SK-N-SH (cell line): ENCODE results near the gene LNX2. TPM values are rescaled to one million over a fixed set of nuclear protein-coding genes. Genes with fewer than 3 reads are reported as not detected.

ENCODE experiments used
- CTCF ChIA-PET: fragments of 300-600, 350-600 bp; formaldehyde crosslinking; extraction: SDS; loops from one replicate; lab custom pipeline; 2021; lab: Yijun Ruan, JAX
- POLR2A ChIA-PET: fragments of 350-600 bp; sonication (Branson Sonifier 250); formaldehyde crosslinking; extraction: SDS; loops from one replicate; lab custom pipeline; 2020; ENCODE audit warnings: antibody characterized with exemption, inconsistent platforms; lab: Yijun Ruan, JAX
- DNase-seq: peaks from one replicate; pipeline ENCODE4 v3.0.0; 2012
- H2AFZ ChIP-seq: fragments of 200-600 bp; sonication (generic); 2 replicates; pipeline ENCODE4 v1.8.1; 2016; ENCODE audit warnings: antibody characterized with exemption, mild to moderate bottlenecking, low read depth
- H3F3A ChIP-seq: fragments of 200-600 bp; sonication (generic); replicated peaks from 2 replicates; pipeline ENCODE3; 2016; ENCODE audit warnings: antibody characterized with exemption, mild to moderate bottlenecking; ENCODE audit not compliant: insufficient read depth
- H3K27ac ChIP-seq, 2 experiments: fragments of 200-500 bp in 1 of 2; fragments of 200-600 bp in 1 of 2; sonication (Bioruptor generic) in 1 of 2; sonication (generic), shearing (Covaris generic) in 1 of 2; 2 replicates each; pipeline versions ENCODE4 v1.5.1 to v1.6.1; 2014 to 2016; ENCODE audit warnings: low read depth in 2 of 2, inconsistent platforms in 1 of 2, low read length in 1 of 2, mild to moderate bottlenecking in 1 of 2, mixed read lengths in 1 of 2
- H3K27me3 ChIP-seq: fragments of 200-600 bp; sonication (generic), shearing (Covaris generic); 2 replicates; pipeline ENCODE4 v1.6.1; 2016; ENCODE audit warnings: mixed run types; ENCODE audit not compliant: insufficient read depth
- H3K36me3 ChIP-seq, 2 experiments: fragments of 200-500 bp in 1 of 2; fragments of 200-600 bp in 1 of 2; sonication (Bioruptor generic) in 1 of 2; sonication (generic) in 1 of 2; replicated peaks in 1 of 2; 2 replicates each; pipeline versions ENCODE3 to v1.5.1; 2014 to 2016; ENCODE audit warnings: low read length in 1 of 2, mild to moderate bottlenecking in 1 of 2; ENCODE audit not compliant: insufficient read depth in 2 of 2, control insufficient read depth in 1 of 2
- H3K4me1 ChIP-seq, 2 experiments: fragments of 200-500 bp in 1 of 2; fragments of 200-600 bp in 1 of 2; sonication (Bioruptor generic) in 1 of 2; sonication (generic), shearing (Covaris generic) in 1 of 2; 2 replicates each; pipeline versions ENCODE4 v1.5.1 to v1.6.1; 2014 to 2016; ENCODE audit warnings: low read depth in 1 of 2, low read length in 1 of 2, mixed run types in 1 of 2; ENCODE audit not compliant: insufficient read depth in 2 of 2, control insufficient read depth in 1 of 2
- H3K4me2 ChIP-seq: fragments of 200-600 bp; sonication (generic), shearing (Covaris generic); 2 replicates; pipeline ENCODE4 v1.6.1; 2017; ENCODE audit warnings: mixed run types
- H3K4me3 ChIP-seq, 2 experiments: fragments of 200-500 bp in 1 of 2; fragments of 200-600 bp in 1 of 2; sonication (Bioruptor generic) in 1 of 2; sonication (generic), shearing (Covaris generic) in 1 of 2; 2 replicates each; pipeline versions ENCODE4 v1.5.1 to v1.8.1; 2014 to 2016; ENCODE audit warnings: low read depth in 2 of 2, inconsistent platforms in 1 of 2, low read length in 1 of 2, mild to moderate bottlenecking in 1 of 2, mixed read lengths in 1 of 2, moderate library complexity in 1 of 2
- H3K79me2 ChIP-seq: fragments of 200-600 bp; sonication (generic); 2 replicates; pipeline ENCODE4 v1.8.1; 2017; ENCODE audit warnings: mild to moderate bottlenecking; ENCODE audit not compliant: insufficient read depth
- H3K9ac ChIP-seq: fragments of 200-600 bp; sonication (generic); 2 replicates; pipeline ENCODE4 v1.6.1; 2017; ENCODE audit warnings: mixed run types
- H3K9me2 ChIP-seq: fragments of 200-600 bp; sonication (generic); 2 replicates; pipeline ENCODE4 v1.6.1; 2017; ENCODE audit warnings: mixed run types
- H3K9me3 ChIP-seq: fragments of 200-600 bp; sonication (generic); 2 replicates; pipeline ENCODE4 v1.6.1; 2017; ENCODE audit warnings: mixed run types, mild to moderate bottlenecking, moderate library complexity
- H4K20me1 ChIP-seq: fragments of 200-600 bp; sonication (generic); 2 replicates; pipeline ENCODE4 v1.6.1; 2017; ENCODE audit warnings: mild to moderate bottlenecking, mixed run types; ENCODE audit not compliant: insufficient read depth
- CHD2 ChIP-seq: fragments of 150-350 bp; IDR thresholded peaks from 2 replicates; pipeline ENCODE4 v1.6.1; 2018; ENCODE audit warnings: low read length; ENCODE audit not compliant: partially characterized antibody
- FOXJ3 ChIP-seq: sonication (generic); formaldehyde crosslinking; IDR thresholded peaks from 2 replicates; pipeline ENCODE4 v1.5.1; 2020; ENCODE audit warnings: mild to moderate bottlenecking, missing genetic modification reagents
- GABPA ChIP-seq: IDR thresholded peaks from 2 replicates; pipeline ENCODE4 v1.4.0; 2012; ENCODE audit warnings: low read depth, mild to moderate bottlenecking
- GATA2 ChIP-seq: sonication (generic); formaldehyde crosslinking; IDR thresholded peaks from 2 replicates; pipeline ENCODE4 v1.5.0; 2020; ENCODE audit warnings: mild to moderate bottlenecking, missing genetic modification reagents
- JUND ChIP-seq: IDR thresholded peaks from 2 replicates; pipeline ENCODE4 v1.4.0; 2012
- MEF2A ChIP-seq: IDR thresholded peaks from 2 replicates; pipeline ENCODE4 v1.4.0; 2012; ENCODE audit warnings: low read depth, borderline replicate concordance
- MXI1 ChIP-seq: IDR thresholded peaks from 2 replicates; pipeline ENCODE4 v1.6.1; 2012; ENCODE audit warnings: mild to moderate bottlenecking, low read depth, low read length, improper control_type of control experiment
- RAD21 ChIP-seq: IDR thresholded peaks from 2 replicates; pipeline ENCODE4 v1.6.1; 2012; ENCODE audit warnings: mild to moderate bottlenecking, low read length
- RCOR1 ChIP-seq: fragments of 150-350 bp; IDR thresholded peaks from 2 replicates; pipeline ENCODE4 v1.6.1; 2017; ENCODE audit warnings: antibody characterized with exemption, low read length
- RFX5 ChIP-seq: IDR thresholded peaks from 2 replicates; pipeline ENCODE4 v1.6.1; 2012; ENCODE audit warnings: mild to moderate bottlenecking, improper control_type of control experiment, low read length
- RXRA ChIP-seq: IDR thresholded peaks from 2 replicates; pipeline ENCODE4 v1.4.0; 2012; ENCODE audit warnings: low read depth, mild to moderate bottlenecking, borderline replicate concordance
- SIN3A ChIP-seq: IDR thresholded peaks from 2 replicates; pipeline ENCODE4 v1.6.1; 2012; ENCODE audit warnings: low read depth, mild to moderate bottlenecking, low read length, moderate library complexity, borderline replicate concordance
- SMC3 ChIP-seq: IDR thresholded peaks from 2 replicates; pipeline ENCODE4 v1.6.1; 2012; ENCODE audit warnings: low read depth, low read length, improper control_type of control experiment
- TAF1 ChIP-seq: IDR thresholded peaks from 2 replicates; pipeline ENCODE4 v1.6.1; 2012; ENCODE audit warnings: low read depth, mild to moderate bottlenecking, low read length, moderate library complexity, borderline replicate concordance
- TCF12 ChIP-seq: IDR thresholded peaks from 2 replicates; pipeline ENCODE4 v1.4.0; 2012
- TEAD4 ChIP-seq: IDR thresholded peaks from 2 replicates; pipeline ENCODE4 v1.4.0; 2012; ENCODE audit warnings: mild to moderate bottlenecking, borderline replicate concordance; ENCODE audit not compliant: insufficient read depth
- YY1 ChIP-seq: IDR thresholded peaks from 2 replicates; pipeline ENCODE4 v1.4.0; 2012; ENCODE audit warnings: low read depth, mild to moderate bottlenecking
- WGBS: methylation state at CpG from one replicate; pipeline ENCODE4 v1.1.6; 2017; ENCODE audit warnings: low lambda C conversion rate; 5-methylcytosine and 5-hydroxymethylcytosine counted together
- polyA plus RNA-seq, 3 experiments: library from polyadenylated mRNA; depleted of rRNA; stranded (reverse); fragments of >200 nt; gene quantifications; 2 replicates each; pipeline ENCODE4 v1.2.3, GENCODE V29; 2012
- TF ChIP-seq, protein P1 (sequence below): IDR thresholded peaks from 2 replicates; pipeline ENCODE4 v1.6.1; 2012; ENCODE audit warnings: mild to moderate bottlenecking, low read depth, low read length, moderate library complexity
- TF ChIP-seq, protein P2 (sequence below): fragments of 150-350 bp; IDR thresholded peaks from 2 replicates; pipeline ENCODE4 v1.6.1; 2017; ENCODE audit warnings: antibody characterized with exemption, low read length, low read depth, borderline replicate concordance

Gene LNX2
- polyA plus RNA-seq, 1 of the 3 experiments (the other 2 are of a cell fraction), result 3.7 TPM

DNA sequence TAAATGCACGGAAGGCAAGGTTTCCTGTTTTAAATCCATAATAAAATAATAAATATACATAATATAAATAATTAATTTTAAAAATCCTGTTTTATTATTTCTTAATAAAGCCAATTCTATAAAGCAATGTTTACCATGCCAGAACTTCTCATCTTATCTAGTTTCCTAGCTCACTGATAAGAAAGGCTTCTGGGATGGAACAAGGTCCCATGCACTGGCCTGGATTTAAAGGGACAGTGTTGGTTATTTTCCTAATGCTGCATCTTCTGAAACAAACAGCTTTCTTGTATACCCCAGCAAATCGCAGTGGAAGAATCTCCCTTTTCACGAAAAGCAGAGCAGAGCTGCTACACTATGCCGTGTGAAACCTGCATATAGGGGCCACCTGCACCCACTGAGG, 68.8 kb downstream of the LNX2 start:
- H3K4me3 ChIP-seq, result no peak overlapping the region
- no peak overlapping the region for H3K4me2 ChIP-seq
- ChIA-PET POLR2A (no interaction called here), CTCF (interaction anchor here (1.1 to 5.2 kb wide), 4 partner anchors 15 to 275 kb away, joined by 3 to 19 read pairs (median 6); no protein-coding TSS in a partner anchor)
- 90% methylated on average over 4 of the region's 4 CpGs for WGBS
- TF ChIP-seq GATA2 (CRISPR knock-in tag) (peak; percentile 72), CHD2 (peak; percentile 47), TCF12 (no peak), RCOR1 (peak; percentile 49; the same call in 1 of the 2 replicates), GABPA (no peak), FOXJ3 (CRISPR knock-in tag) (0 out of 2 replicates have a peak, but pooled peaks have one; percentile 17)
- no peak overlapping the region for H2AFZ ChIP-seq
- H3K4me1 ChIP-seq, result peaks cover 0 to 11% of the 10 kb centered on the region in 2 experiments; a peak in 2 of 4 replicates
- H3K9ac ChIP-seq, result no peak overlapping the region
- peaks cover 25 to 33% of the 10 kb centered on the region in 2 experiments for H3K36me3 ChIP-seq
- no peak overlapping the region for H3K27ac ChIP-seq
- no peaks in the 10 kb centered on the region for H3F3A ChIP-seq
- DNase-seq, result peak; percentile 26
- H3K9me2 ChIP-seq, result no peaks in the 10 kb centered on the region
- H3K9me3 ChIP-seq, result no peaks in the 10 kb centered on the region
- no peaks in the 10 kb centered on the region for H3K79me2 ChIP-seq
- no peaks in the 10 kb centered on the region for H3K27me3 ChIP-seq
- H4K20me1 ChIP-seq, result no peaks in the 10 kb centered on the region

DNA sequence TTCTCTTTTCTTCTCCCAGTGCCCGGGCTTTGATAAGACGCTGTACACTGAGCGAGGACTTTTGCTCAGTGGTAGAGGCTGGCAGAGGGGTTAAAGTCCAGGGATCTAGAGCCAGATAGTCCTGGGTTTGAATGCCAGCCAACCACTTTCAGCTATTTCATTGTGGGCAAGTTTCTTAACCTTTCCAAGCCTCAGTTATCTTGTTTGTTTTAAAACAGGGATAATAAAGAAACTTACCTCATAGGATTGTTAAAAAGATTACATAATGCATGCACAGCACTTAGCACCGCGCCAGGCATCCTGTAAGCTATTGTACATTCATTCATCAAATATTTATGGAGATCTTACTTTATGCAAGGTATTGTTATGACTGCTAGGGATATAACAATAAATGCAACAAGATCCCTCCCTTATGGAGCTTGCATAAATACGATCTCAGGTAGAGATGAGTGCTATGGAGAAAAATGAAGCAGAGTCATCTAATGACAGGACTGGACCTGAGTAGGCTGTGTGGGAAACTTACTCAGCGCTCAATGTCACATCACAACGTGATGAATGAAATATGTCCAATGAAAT, 70.8 kb downstream of the LNX2 start:
- no peak overlapping the region for H3K4me3 ChIP-seq
- no peak for TF ChIP-seq GATA2 (CRISPR knock-in tag)
- no peak for TF ChIP-seq RXRA
- TF ChIP-seq RAD21, result no peak
- no peak for TF ChIP-seq TAF1
- peaks cover 0 to 11% of the 10 kb centered on the region in 2 experiments; a peak in 2 of 4 replicates for H3K4me1 ChIP-seq
- no peak overlapping the region for H3K27ac ChIP-seq
- H3K4me2 ChIP-seq, result no peak overlapping the region
- H3K9me2 ChIP-seq, result no peaks in the 10 kb centered on the region
- CTCF ChIA-PET, result interaction anchor here (0.7 to 1.1 kb wide), 3 partner anchors 17 to 281 kb away, joined by 3 to 5 read pairs (median 3); no protein-coding TSS in a partner anchor
- WGBS, result 93% methylated on average over 8 of the region's 8 CpGs
- H3F3A ChIP-seq, result no peaks in the 10 kb centered on the region
- POLR2A ChIA-PET, result no interaction called here
- no peaks in the 10 kb centered on the region for H3K9me3 ChIP-seq
- H3K36me3 ChIP-seq, result peaks cover 17 to 27% of the 10 kb centered on the region in 2 experiments
- no peak overlapping the region for H3K9ac ChIP-seq
- DNase-seq, result no peak
- no peaks in the 10 kb centered on the region for H3K79me2 ChIP-seq
- H2AFZ ChIP-seq, result no peak overlapping the region
- no peaks in the 10 kb centered on the region for H3K27me3 ChIP-seq
- no peaks in the 10 kb centered on the region for H4K20me1 ChIP-seq

DNA sequence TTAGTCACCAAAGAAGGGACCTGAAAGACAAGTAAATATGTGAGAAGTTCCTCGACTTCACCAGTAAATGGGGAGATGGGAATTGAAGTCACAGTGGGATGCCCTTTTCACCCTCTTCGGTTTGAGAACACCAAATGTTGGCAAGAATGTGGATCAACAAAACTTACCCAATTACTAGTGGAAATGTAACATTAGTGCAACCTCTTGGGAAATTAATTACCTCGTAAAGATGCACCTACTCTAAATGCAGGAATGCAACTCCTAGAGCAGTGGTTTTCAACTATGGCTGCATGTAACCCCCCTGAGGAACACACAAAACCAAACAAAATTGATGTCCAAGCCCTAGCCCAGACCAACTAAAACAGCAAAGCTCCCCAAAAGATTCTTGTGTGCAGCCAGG, 78.1 kb downstream of the LNX2 start:
- H3K4me2 ChIP-seq, result no peak overlapping the region
- no peaks in the 10 kb centered on the region for H3K27me3 ChIP-seq
- DNase-seq, result no peak
- ChIA-PET POLR2A (no interaction called here), CTCF (interaction anchor here (0.7 to 11.2 kb wide), 3 partner anchors 9 to 285 kb away, joined by 4 to 207 read pairs (median 39); no protein-coding TSS in a partner anchor)
- H4K20me1 ChIP-seq, result no peaks in the 10 kb centered on the region
- H3K9me3 ChIP-seq, result no peaks in the 10 kb centered on the region
- no peak overlapping the region for H3K27ac ChIP-seq
- no peak overlapping the region for H3K9ac ChIP-seq
- WGBS, result 82% methylated on average over 3 of the region's 3 CpGs
- H3K9me2 ChIP-seq, result no peaks in the 10 kb centered on the region
- H3K4me3 ChIP-seq, result no peak overlapping the region
- no peaks in the 10 kb centered on the region for H3K36me3 ChIP-seq
- H3K79me2 ChIP-seq, result no peaks in the 10 kb centered on the region
- H2AFZ ChIP-seq, result no peak overlapping the region
- H3F3A ChIP-seq, result no peaks in the 10 kb centered on the region
- no peaks in the 10 kb centered on the region for H3K4me1 ChIP-seq
- no peak for TF ChIP-seq TEAD4
- TF ChIP-seq TCF12, result no peak
- TF ChIP-seq MEF2A, result no peak
- TF ChIP-seq YY1, result no peak
- no peak for TF ChIP-seq JUND
- no peak for TF ChIP-seq RFX5
- TF ChIP-seq, protein P1, sequence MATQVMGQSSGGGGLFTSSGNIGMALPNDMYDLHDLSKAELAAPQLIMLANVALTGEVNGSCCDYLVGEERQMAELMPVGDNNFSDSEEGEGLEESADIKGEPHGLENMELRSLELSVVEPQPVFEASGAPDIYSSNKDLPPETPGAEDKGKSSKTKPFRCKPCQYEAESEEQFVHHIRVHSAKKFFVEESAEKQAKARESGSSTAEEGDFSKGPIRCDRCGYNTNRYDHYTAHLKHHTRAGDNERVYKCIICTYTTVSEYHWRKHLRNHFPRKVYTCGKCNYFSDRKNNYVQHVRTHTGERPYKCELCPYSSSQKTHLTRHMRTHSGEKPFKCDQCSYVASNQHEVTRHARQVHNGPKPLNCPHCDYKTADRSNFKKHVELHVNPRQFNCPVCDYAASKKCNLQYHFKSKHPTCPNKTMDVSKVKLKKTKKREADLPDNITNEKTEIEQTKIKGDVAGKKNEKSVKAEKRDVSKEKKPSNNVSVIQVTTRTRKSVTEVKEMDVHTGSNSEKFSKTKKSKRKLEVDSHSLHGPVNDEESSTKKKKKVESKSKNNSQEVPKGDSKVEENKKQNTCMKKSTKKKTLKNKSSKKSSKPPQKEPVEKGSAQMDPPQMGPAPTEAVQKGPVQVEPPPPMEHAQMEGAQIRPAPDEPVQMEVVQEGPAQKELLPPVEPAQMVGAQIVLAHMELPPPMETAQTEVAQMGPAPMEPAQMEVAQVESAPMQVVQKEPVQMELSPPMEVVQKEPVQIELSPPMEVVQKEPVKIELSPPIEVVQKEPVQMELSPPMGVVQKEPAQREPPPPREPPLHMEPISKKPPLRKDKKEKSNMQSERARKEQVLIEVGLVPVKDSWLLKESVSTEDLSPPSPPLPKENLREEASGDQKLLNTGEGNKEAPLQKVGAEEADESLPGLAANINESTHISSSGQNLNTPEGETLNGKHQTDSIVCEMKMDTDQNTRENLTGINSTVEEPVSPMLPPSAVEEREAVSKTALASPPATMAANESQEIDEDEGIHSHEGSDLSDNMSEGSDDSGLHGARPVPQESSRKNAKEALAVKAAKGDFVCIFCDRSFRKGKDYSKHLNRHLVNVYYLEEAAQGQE, result no peak
- TF ChIP-seq, protein P2, sequence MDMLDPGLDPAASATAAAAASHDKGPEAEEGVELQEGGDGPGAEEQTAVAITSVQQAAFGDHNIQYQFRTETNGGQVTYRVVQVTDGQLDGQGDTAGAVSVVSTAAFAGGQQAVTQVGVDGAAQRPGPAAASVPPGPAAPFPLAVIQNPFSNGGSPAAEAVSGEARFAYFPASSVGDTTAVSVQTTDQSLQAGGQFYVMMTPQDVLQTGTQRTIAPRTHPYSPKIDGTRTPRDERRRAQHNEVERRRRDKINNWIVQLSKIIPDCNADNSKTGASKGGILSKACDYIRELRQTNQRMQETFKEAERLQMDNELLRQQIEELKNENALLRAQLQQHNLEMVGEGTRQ, result no peak
- no peak for TF ChIP-seq RAD21
- TF ChIP-seq MXI1, result no peak
- no peak for TF ChIP-seq SMC3
- no peak for TF ChIP-seq SIN3A
